Endothelial cell of umbilical vein (primary cell): ENCODE data around the gene CTNND2. TPM values are rescaled to one million over a fixed set of nuclear protein-coding genes. Genes with fewer than 3 reads are reported as not detected.

Source experiments
- BruUV-seq: library from RNA; stranded (reverse); fragments of 400-500 nt; replicated peaks from 2 replicates; lab custom pipeline; 2021; lab: Mats Ljungman, UMichigan
- CTCF ChIA-PET: fragments of 300-600, 350-600 bp; sonication (Branson Sonifier 250); formaldehyde crosslinking; loops from one replicate; lab custom pipeline; 2021; ENCODE audit warnings: antibody characterized with exemption, inconsistent platforms; lab: Charles Lee
- POLR2A ChIA-PET: fragments of 300-600, 350-600 bp; sonication (Branson Sonifier 250); formaldehyde crosslinking; loops from one replicate; lab custom pipeline; 2021; ENCODE audit warnings: antibody characterized with exemption, inconsistent platforms; lab: Charles Lee
- DNase-seq: peaks from one replicate; pipeline ENCODE4 v3.0.0-alpha.2; 2011; ENCODE audit warnings: low read depth, low spot score
- FAIRE-seq: peaks from 2 replicates; lab custom pipeline; 2011; peaks lifted over from hg19 to GRCh38; lab: Jason Lieb, UNC
- H2AFZ ChIP-seq: 2 replicates; pipeline ENCODE4 v1.6.0; 2012; ENCODE audit warnings: low read depth, low read length, control low read depth, inconsistent platforms
- H3K27ac ChIP-seq: 2 replicates; pipeline ENCODE4 v1.5.1; 2011; ENCODE audit warnings: low read depth, mild to moderate bottlenecking, control low read depth, low read length, moderate library complexity; ENCODE audit not compliant: insufficient read depth
- H3K27me3 ChIP-seq, 2 experiments: 2 replicates each; pipeline versions ENCODE4 v1.6.0 to v1.6.1; 2011; ENCODE audit warnings: low read length in 2 of 2, mixed read lengths in 1 of 2; ENCODE audit not compliant: control insufficient read depth in 2 of 2, insufficient read depth in 2 of 2
- H3K36me3 ChIP-seq, 2 experiments: 2 replicates in 1 of 2; 3 replicates in 1 of 2; pipeline ENCODE4 v1.5.1; 2011; ENCODE audit warnings: low read length in 2 of 2, mild to moderate bottlenecking in 1 of 2, moderate library complexity in 1 of 2; ENCODE audit not compliant: control insufficient read depth in 2 of 2, insufficient read depth in 2 of 2; ENCODE audit errors: extremely low read depth in 1 of 2
- H3K4me1 ChIP-seq: 3 replicates; pipeline ENCODE4 v1.5.1; 2011; ENCODE audit warnings: mild to moderate bottlenecking, low read length; ENCODE audit not compliant: control insufficient read depth, insufficient read depth; ENCODE audit errors: extremely low read depth
- H3K4me2 ChIP-seq: 2 replicates; pipeline ENCODE4 v1.6.1; 2011; ENCODE audit warnings: low read length, control low read depth, mixed read lengths; ENCODE audit not compliant: insufficient read depth
- H3K4me3 ChIP-seq, 3 experiments: fragments of 200-600 bp in 1 of 3; sonication (generic), shearing (Covaris generic) in 1 of 3; replicated peaks in 1 of 3; 2 replicates each; pipeline ENCODE4 v1.5.1; 2011 to 2016; ENCODE audit warnings: control low read depth in 3 of 3, low read length in 3 of 3, mild to moderate bottlenecking in 2 of 3, inconsistent platforms in 1 of 3, low read depth in 1 of 3, moderate library complexity in 1 of 3; ENCODE audit not compliant: insufficient read depth in 1 of 3
- H3K79me2 ChIP-seq: 2 replicates; pipeline ENCODE4 v1.6.0; 2012; ENCODE audit warnings: low read length, inconsistent platforms; ENCODE audit not compliant: control insufficient read depth, insufficient read depth
- H3K9ac ChIP-seq: replicated peaks from 2 replicates; pipeline ENCODE3; 2011; ENCODE audit warnings: low read length, control low read depth; ENCODE audit not compliant: insufficient read depth; ENCODE audit errors: extremely low read depth
- H3K9me1 ChIP-seq: replicated peaks from 3 replicates; pipeline ENCODE4 v1.6.0; 2011; ENCODE audit warnings: mild to moderate bottlenecking, low read length; ENCODE audit not compliant: control insufficient read depth, insufficient read depth; ENCODE audit errors: extremely low read depth
- H3K9me3 ChIP-seq: replicated peaks from 2 replicates; pipeline ENCODE4 v1.5.1; 2012; ENCODE audit warnings: low read length, inconsistent platforms; ENCODE audit not compliant: control insufficient read depth, insufficient read depth
- H4K20me1 ChIP-seq: replicated peaks from 2 replicates; pipeline ENCODE3; 2011; ENCODE audit warnings: mild to moderate bottlenecking, low read length; ENCODE audit not compliant: control insufficient read depth, insufficient read depth; ENCODE audit errors: extremely low read depth
- EZH2 ChIP-seq: IDR thresholded peaks from 2 replicates; pipeline ENCODE4 v1.6.1; 2012; ENCODE audit warnings: borderline replicate concordance, low read depth, mild to moderate bottlenecking, moderate library complexity, low read length, inconsistent platforms; ENCODE audit not compliant: severe bottlenecking
- GATA2 ChIP-seq: IDR thresholded peaks from 2 replicates; pipeline ENCODE4 v1.7.0; 2011; ENCODE audit warnings: low read depth, mild to moderate bottlenecking, moderate library complexity, mixed read lengths, low read length; ENCODE audit not compliant: insufficient read length, insufficient read depth
- JUN ChIP-seq: IDR thresholded peaks from 2 replicates; pipeline ENCODE4 v1.6.1; 2011; ENCODE audit warnings: borderline replicate concordance, low read depth; ENCODE audit not compliant: insufficient read length, insufficient read depth
- MYC ChIP-seq: IDR thresholded peaks from one replicate; pipeline ENCODE4 v1.6.1; 2011; ENCODE audit warnings: mild to moderate bottlenecking, low read depth, low read length
- POLR2A ChIP-seq: IDR thresholded peaks from 2 replicates; pipeline ENCODE4 v1.6.1; 2012; ENCODE audit warnings: low read depth, mild to moderate bottlenecking, control low read depth, low read length
- POLR2AphosphoS5 ChIP-seq: IDR thresholded peaks from 2 replicates; pipeline ENCODE4 v1.6.1; 2012; ENCODE audit warnings: low read depth, mild to moderate bottlenecking, control low read depth, low read length, moderate library complexity; ENCODE audit not compliant: insufficient read depth
- dilution Hi-C: fragments of 300-500 bp; cut with MboI; formaldehyde crosslinking; loops from one replicate; pipeline ENCODE4 v1.15.0; 2019; ENCODE audit warnings: low sequenced_read_pairs; ENCODE audit not compliant: extremely low pct_ligation_motif_present
- intact Hi-C: fragments of 100-400 bp; cut with micrococcal nuclease; formaldehyde crosslinking; loops from one replicate; pipeline ENCODE4 v1.10.0; 2022
- polyA plus RNA-seq, 4 experiments: library from polyadenylated mRNA; depleted of rRNA in 3 of 4; stranded (reverse) in 3 of 4; unstranded in 1 of 4; fragments of >200 nt; gene quantifications; 2 replicates each; pipeline versions ENCODE4 v1.2.1 to v1.2.3, GENCODE V29; 2011 to 2012; ENCODE audit warnings: missing spikeins in 1 of 4
- total RNA-seq: library from RNA; stranded (reverse); gene quantifications from 2 replicates; pipeline ENCODE4 v1.2.3, GENCODE V29; 2021
- TF ChIP-seq, protein P1 (sequence below): IDR thresholded peaks from 2 replicates; pipeline ENCODE4 v1.6.1; 2011; ENCODE audit not compliant: insufficient read depth, insufficient read length
- TF ChIP-seq, protein P2 (sequence below), 2 donors: IDR thresholded peaks; 1 replicate in 1 of 2; 2 replicates in 1 of 2; pipeline ENCODE4 v1.5.1; 2011; ENCODE audit warnings: low read length in 2 of 2, mild to moderate bottlenecking in 2 of 2, moderate library complexity in 2 of 2, control low read depth in 1 of 2, inconsistent platforms in 1 of 2, low read depth in 1 of 2; ENCODE audit not compliant: insufficient read depth in 1 of 2; ENCODE audit errors: extremely low read depth in 1 of 2

CTNND2 gene
- total and polyA plus RNA-seq, 2 donors (not counting 3 experiments of a cell fraction or from before 2014, with no cell fraction given): not detected

DNA sequence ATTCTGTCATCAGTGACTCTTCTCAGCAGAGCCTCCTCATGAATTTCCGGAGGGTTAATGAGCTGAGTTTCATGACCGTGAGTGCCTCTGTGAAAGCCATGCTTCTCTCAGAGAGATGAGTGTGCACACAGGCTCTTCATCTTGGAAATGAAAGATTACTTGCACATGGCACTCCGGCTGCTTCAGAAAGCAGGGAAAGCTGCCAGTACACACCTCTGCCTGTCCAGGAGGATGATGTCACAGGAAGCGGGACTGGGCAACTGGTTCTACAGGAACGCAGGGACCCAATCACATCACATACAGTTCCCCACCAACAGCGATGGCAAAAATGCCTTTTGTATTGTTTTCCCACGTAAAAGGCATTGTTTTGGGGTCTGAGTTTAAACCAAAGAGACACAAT lies 857.2 kb downstream of the CTNND2 start:
- Histone ChIP-seq H3K9ac (no peak overlapping the region), H3K9me3 (no peaks in the 10 kb centered on the region), H2AFZ (no peak overlapping the region), H3K4me1 (no peaks in the 10 kb centered on the region), H3K36me3 (no peaks in the 10 kb centered on the region), H3K4me2 (no peak overlapping the region), H3K79me2 (no peaks in the 10 kb centered on the region), H3K27me3 (no peaks in the 10 kb centered on the region), H3K4me3 (no peak overlapping the region), H3K9me1 (no peaks in the 10 kb centered on the region), H3K27ac (no peak overlapping the region), H4K20me1 (no peaks in the 10 kb centered on the region)
- BruUV-seq: no TSS peak
- TF ChIP-seq, protein P1, sequence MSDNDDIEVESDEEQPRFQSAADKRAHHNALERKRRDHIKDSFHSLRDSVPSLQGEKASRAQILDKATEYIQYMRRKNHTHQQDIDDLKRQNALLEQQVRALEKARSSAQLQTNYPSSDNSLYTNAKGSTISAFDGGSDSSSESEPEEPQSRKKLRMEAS: no peak
- TF ChIP-seq MYC (no peak), JUN (no peak), EZH2 (no peak), POLR2AphosphoS5 (no peak), POLR2A (no peak), GATA2 (no peak)
- TF ChIP-seq, protein P2, sequence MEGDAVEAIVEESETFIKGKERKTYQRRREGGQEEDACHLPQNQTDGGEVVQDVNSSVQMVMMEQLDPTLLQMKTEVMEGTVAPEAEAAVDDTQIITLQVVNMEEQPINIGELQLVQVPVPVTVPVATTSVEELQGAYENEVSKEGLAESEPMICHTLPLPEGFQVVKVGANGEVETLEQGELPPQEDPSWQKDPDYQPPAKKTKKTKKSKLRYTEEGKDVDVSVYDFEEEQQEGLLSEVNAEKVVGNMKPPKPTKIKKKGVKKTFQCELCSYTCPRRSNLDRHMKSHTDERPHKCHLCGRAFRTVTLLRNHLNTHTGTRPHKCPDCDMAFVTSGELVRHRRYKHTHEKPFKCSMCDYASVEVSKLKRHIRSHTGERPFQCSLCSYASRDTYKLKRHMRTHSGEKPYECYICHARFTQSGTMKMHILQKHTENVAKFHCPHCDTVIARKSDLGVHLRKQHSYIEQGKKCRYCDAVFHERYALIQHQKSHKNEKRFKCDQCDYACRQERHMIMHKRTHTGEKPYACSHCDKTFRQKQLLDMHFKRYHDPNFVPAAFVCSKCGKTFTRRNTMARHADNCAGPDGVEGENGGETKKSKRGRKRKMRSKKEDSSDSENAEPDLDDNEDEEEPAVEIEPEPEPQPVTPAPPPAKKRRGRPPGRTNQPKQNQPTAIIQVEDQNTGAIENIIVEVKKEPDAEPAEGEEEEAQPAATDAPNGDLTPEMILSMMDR (IDR thresholded peaks at IDR 0.05; ENCODE audit: extremely low read depth in 1 of 2, insufficient read depth in 1 of 2, low read depth in 1 of 2, low read length in 2 of 2): no peak
- CTCF ChIA-PET: no interaction called here
- dilution Hi-C loops (no loop called here), intact Hi-C loops (loop anchor here (5.0 kb wide), 1 partner anchor 350 kb away; no protein-coding TSS in a partner anchor)
- DNase-seq (no peak), FAIRE-seq (no peak)
- POLR2A ChIA-PET: no interaction called here
